Measurements from ENCODE around the gene WDR33. TPM values are rescaled to one million over a fixed set of nuclear protein-coding genes. Genes with fewer than 3 reads are reported as not detected.

Gene WDR33
- total RNA-seq, 6 donors from 2014 or later = 33.7 to 76.3 (median 47.5) TPM

GRCh38 chr2:127665267-127665893, 145.6 kb downstream of the WDR33 start:
- peak overlapping the region in 1 of 4 donors; percentile 47 for H3K4me3 ChIP-seq

DNA sequence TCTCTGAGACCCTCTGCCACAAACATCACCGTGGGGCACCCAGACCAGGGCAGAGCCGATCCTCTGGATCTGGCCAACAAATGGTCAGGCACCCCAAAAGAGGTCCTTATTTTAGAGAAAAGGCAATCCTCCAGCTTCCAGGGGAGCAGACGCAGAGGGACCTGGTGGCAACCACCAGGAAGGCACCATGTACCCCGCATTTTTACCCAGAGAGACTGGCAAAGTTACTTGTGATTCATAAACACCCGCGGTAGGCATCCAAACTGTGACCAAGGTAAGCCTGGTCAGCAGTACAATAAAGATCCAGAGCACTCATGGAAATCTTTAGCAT, 146.1 kb downstream of the WDR33 start:
- H3K4me1 ChIP-seq = peaks cover 30 to 55% (median 42%) of the 10 kb centered on the region in 4 donors
- peak overlapping the region in 3 of 4 donors; percentile 33 to 47 (median 45) for H3K4me3 ChIP-seq
- no peak for TF ChIP-seq POLR2AphosphoS5 (IDR thresholded peaks at IDR 0.05)
- no peak for TF ChIP-seq EP300 (IDR thresholded peaks at IDR 0.05)
- H3K27ac ChIP-seq = peak overlapping the region; percentile 81 to 89 (median 86)
- ATAC-seq (ENCODE audit: low FRiP score in 2 of 2) = no peak
- DNase-seq = no peak
- peaks cover 0 to 6% (median under 1%) of the 10 kb centered on the region in 4 donors for H3K27me3 ChIP-seq
- no peaks in the 10 kb centered on the region for H3K9me3 ChIP-seq
- H3K36me3 ChIP-seq = peaks cover 0 to 8% (median 0%) of the 10 kb centered on the region in 4 donors
- WGBS, 2 donors = 76 to 80% methylated on average over 5 to 6 of the region's 6 CpGs

More at GRCh38 chr2:127665267-127665893, 145.6 kb downstream of the WDR33 start:
- no peak for TF ChIP-seq EP300 (IDR thresholded peaks at IDR 0.05)
- TF ChIP-seq POLR2A (IDR thresholded peaks at IDR 0.05) = no peak
- no peak for TF ChIP-seq CTCF (IDR thresholded peaks at IDR 0.05)
- TF ChIP-seq POLR2AphosphoS5 (IDR thresholded peaks at IDR 0.05) = no peak
- Histone ChIP-seq H3K27ac (peak overlapping the region; percentile 81 to 89 (median 86)), H3K27me3 (peaks cover 0 to 6% (median under 1%) of the 10 kb centered on the region in 4 donors), H3K36me3 (peaks cover 0 to 8% (median 0%) of the 10 kb centered on the region in 4 donors), H3K9me3 (no peaks in the 10 kb centered on the region), H3K4me1 (peaks cover 28 to 52% (median 38%) of the 10 kb centered on the region in 4 donors)
- DNase-seq (peak in 1 of 2 donors; percentile 7), ATAC-seq (ENCODE audit: low FRiP score in 2 of 2) (no peak)
- 84 to 86% methylated on average over 7 to 8 of the region's 8 CpGs for WGBS, 2 donors

- H3K4me3 ChIP-seq = peak overlapping the region in 3 of 4 donors; percentile 33 to 47 (median 45)
- peak overlapping the region; percentile 81 to 89 (median 86) for H3K27ac ChIP-seq
- H3K36me3 ChIP-seq = peaks cover 0 to 8% (median 0%) of the 10 kb centered on the region in 4 donors
- peaks cover 32 to 60% (median 43%) of the 10 kb centered on the region in 4 donors for H3K4me1 ChIP-seq
- WGBS, 2 donors = 6 to 16% methylated on average over 3 to 10 of the region's 69 CpGs
- DNase-seq = peak; percentile 21 to 88
- peak in 1 of 2 donors; percentile 3 for ATAC-seq (ENCODE audit: low FRiP score in 2 of 2)
- TF ChIP-seq EP300 (IDR thresholded peaks at IDR 0.05) = no peak
- TF ChIP-seq POLR2AphosphoS5 (IDR thresholded peaks at IDR 0.05) = no peak
- peak in 2 of 4 donors; percentile 38 to 41 for TF ChIP-seq POLR2A (IDR thresholded peaks at IDR 0.05)
- peak in 1 of 6 experiments; percentile 13 for TF ChIP-seq CTCF (IDR thresholded peaks at IDR 0.05)
- H3K27me3 ChIP-seq = peaks cover 0 to 6% (median under 1%) of the 10 kb centered on the region in 4 donors
- no peaks in the 10 kb centered on the region for H3K9me3 ChIP-seq
Measured at GRCh38 chr2:127664065-127664894, 146.7 kb downstream of the WDR33 start.

DNA sequence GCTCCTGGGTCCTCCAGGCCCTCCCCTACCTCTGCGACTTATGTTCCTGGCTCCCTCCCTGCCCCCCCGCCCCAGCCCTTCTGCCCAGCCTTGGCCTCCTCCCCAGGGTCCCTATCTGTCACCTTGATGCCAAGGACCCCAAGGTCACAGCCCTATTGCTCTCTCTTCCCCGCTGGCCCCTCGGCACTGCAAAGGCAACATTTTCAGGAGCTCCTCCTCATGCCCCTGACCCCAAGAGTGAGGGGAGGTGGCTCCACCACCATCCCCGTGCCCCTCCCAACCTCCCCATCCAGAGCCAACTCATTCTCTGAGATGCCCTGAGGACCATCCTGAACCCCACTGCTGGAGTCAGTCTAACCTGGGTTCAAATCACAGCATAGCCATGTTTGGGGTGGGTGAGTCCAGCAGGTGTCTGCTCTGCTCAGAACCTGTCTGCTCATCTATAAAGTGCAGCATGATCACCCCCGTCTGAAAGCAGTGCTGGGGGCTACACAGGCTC, 147.4 kb downstream of the WDR33 start:
- H3K4me1 ChIP-seq = peaks cover 35 to 67% (median 49%) of the 10 kb centered on the region in 4 donors
- peaks cover 0 to 12% (median 0%) of the 10 kb centered on the region in 4 donors for H3K36me3 ChIP-seq
- H3K27me3 ChIP-seq = peaks cover 0 to 6% (median under 1%) of the 10 kb centered on the region in 4 donors
- no peak for TF ChIP-seq CTCF (IDR thresholded peaks at IDR 0.05)
- no peak for TF ChIP-seq POLR2AphosphoS5 (IDR thresholded peaks at IDR 0.05)
- no peak for TF ChIP-seq POLR2A (IDR thresholded peaks at IDR 0.05)
- no peak for TF ChIP-seq EP300 (IDR thresholded peaks at IDR 0.05)
- DNase-seq (no peak), ATAC-seq (ENCODE audit: low FRiP score in 2 of 2) (no peak)
- 70 to 77% methylated on average over 4 to 5 of the region's 6 CpGs for WGBS, 2 donors
- peak overlapping the region; percentile 81 to 89 (median 86) for H3K27ac ChIP-seq
- H3K9me3 ChIP-seq = no peaks in the 10 kb centered on the region
- H3K4me3 ChIP-seq = peak overlapping the region in 3 of 4 donors; percentile 33 to 47 (median 45)
